Stimulated activated CD8-positive, alpha-beta memory T cell treated with anti-CD3 and anti-CD28 coated beads, Interleukin-4, amount 100 ng/mL, for 24 hours (primary cell): Measurements from ENCODE around the gene TCEA2.

Source experiments
- DNase-seq: peaks from one replicate; pipeline ENCODE4 v3.0.0-alpha.2; 2020; ENCODE audit warnings: low read depth

Gene TCEA2

DNA sequence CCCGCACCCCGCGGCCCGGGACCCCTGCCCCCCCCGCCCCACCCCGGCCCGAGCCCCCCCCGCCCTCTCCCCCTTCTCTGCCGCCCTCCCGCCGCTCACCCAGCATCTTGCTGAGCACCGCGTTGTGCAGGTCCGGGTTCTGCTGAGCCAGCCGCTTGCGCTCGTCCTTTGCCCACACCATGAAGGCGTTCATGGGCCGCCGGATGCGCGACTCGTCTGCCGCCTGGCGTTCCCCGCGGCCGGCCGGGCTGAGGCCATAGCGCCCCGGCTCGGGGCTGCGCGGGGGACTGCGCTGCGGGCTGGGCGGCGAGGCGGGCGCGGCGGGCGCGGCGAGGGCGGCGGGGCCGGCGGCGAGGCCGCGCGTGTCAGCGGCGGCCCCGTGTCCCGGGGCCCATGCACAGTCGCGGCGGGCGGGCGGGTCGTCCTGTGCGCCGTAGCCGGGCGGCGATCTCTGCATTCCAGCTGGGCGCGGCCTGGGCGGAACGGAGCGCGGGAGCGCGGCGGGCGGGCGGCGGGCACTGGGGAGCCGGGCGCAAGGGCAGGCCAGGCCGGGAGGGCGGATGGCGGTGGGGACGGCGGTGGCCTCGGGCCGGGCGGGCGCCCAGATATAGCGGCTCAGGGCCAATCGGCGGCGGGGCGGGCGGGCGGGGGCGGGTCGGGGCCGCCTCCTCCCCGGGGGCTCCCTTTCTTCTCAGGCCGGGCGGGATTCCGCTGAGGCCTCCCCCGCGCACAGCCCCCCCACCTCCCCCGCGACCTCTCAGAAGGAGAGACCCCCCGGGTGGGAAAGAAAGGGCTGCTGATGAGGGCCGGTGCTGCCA is 13.7 kb upstream of the TCEA2 start, which contains the start of gene SOX18:
SOX18 (minus strand) TSS at position 580 of the 818 bp plus-strand sequence; CDS start at position 457, 123 bp downstream.
- no peak for DNase-seq

DNA sequence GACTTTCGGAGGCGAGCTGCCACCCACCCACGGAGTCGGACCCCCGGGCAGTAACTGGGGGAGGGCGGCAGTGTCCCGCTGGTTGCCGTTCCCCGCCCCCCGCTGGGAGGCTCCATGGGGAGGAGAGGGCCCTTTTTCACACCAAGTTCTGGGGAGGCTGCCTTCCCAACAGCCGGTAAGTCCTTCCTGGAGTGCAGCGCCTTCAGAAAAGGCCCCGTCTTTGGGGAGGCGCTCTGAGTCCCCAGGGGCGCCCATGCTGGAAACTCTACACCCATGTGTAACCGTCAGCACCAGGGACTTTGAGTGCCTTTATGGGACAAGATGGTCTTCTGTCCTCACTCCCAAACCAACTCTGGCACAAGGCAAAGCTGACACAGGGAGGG is 13.1 kb upstream of the TCEA2 start:
- no peak for DNase-seq

DNA sequence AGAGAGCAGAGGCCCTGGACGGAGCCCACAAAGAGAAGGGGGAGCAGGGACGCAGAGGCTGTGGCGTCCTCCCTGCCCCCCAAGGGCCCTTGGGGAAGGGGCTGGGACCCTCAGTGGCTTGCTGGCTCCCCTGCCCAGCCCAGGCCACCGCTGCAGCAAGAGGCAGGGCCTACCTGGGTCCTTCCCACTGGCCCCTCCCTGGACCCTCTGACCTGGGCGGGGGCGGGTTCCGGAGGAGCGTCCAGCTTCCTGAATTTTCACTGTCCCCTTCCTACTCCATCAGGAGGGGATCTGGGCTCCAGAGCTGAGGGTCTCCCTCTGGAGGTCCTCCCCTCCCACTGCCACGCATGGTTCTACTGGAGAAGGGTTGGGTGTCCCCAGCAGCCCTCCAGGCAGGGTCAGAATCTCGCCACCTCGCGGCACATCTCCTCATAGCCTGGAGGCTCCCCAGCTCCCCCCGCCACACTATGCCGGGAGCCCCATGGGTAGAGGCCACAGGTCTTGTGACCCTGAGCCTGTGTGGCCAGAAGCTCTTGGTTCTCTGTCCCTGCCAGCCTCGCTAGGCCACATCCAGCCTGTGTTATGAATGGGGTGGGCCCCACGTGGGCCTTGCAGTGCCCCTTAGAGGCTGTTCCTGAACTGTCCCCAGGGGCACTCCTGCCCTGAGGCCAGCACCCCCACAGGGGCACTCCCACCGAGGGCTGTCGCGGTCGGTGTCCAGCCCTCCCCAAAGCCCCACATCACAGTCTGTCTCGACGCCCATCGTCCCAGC is 12.6 kb upstream of the TCEA2 start:
- DNase-seq = no peak

DNA sequence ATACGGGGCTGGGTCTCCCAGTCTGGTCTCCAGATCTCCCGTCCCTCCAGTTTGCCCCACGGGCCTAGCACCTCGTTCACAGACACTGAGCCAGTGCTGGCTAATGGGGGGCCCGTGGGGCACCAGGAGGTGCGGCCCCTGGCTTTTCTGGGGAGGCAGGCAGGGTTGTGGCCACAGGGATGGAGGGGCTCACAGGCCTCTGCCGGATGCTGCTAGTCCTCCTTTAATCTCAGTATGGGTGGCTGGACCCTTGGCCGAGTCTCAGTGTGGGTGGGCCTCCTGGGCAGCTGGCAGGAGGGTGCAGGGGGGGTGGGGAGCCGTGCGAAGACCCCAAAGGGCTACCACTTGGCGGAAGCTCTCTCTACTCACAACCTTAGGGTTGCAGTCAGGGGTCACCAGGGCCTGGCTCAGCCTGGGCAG is 12.0 kb upstream of the TCEA2 start:
- DNase-seq = no peak

DNA sequence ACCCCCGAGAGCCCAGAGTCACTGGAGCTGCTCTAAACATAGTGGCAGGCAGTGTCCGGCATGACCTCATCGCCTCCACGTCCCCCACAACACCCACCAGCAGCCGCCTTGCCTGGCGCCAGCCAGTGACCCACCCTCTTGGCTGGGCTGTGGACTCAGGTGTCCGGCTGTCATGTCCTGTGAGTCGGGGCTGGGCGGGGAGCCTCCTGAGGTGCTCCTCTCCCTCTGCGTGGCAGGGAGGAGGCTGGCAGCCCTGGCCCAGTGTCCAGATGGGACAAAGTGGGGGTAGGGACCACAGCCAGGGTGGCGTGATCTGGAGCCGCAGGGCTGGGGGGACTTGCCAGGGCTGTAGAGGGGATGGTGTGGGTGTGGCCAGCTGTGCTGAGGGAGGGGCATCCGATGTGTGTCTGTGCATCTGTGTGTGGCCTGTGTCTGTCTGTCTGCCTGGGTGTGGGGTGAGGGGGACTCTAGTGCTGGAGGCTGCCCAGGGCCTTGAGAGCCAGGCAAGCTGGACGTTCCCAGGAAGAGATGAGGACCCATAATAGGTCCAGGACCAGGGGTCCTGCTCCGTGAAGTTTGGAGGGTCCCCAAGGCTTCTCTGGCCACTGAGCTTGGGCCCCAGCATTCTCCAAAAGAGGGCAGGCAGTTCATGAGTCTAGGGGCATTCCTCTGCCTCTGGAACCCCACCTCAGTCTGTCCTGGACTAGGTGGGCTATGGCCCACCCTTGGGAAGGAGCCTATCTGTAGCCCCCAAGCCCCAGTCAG is 11.3 kb upstream of the TCEA2 start:
- DNase-seq = no peak

DNA sequence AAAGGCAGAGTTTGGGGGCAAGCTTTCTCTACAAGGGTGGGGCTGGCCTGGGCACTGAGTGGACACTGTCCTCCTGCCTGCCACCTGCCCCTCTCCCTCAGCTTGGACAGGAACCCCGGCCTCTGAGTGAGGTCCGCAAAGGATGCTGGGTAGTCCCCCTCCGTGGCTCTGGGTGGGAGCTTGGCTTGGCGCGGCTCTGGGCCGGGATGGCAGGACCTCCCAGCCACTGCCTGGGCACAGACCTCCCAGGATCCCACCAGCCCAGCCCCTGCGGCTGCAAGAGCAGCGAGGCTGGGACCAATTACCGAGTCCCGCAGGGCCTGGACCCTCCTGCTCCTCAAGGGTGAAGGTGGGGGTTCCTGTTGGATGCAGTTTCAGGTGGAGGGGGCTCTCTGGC is 10.7 kb upstream of the TCEA2 start:
- no peak for DNase-seq

DNA sequence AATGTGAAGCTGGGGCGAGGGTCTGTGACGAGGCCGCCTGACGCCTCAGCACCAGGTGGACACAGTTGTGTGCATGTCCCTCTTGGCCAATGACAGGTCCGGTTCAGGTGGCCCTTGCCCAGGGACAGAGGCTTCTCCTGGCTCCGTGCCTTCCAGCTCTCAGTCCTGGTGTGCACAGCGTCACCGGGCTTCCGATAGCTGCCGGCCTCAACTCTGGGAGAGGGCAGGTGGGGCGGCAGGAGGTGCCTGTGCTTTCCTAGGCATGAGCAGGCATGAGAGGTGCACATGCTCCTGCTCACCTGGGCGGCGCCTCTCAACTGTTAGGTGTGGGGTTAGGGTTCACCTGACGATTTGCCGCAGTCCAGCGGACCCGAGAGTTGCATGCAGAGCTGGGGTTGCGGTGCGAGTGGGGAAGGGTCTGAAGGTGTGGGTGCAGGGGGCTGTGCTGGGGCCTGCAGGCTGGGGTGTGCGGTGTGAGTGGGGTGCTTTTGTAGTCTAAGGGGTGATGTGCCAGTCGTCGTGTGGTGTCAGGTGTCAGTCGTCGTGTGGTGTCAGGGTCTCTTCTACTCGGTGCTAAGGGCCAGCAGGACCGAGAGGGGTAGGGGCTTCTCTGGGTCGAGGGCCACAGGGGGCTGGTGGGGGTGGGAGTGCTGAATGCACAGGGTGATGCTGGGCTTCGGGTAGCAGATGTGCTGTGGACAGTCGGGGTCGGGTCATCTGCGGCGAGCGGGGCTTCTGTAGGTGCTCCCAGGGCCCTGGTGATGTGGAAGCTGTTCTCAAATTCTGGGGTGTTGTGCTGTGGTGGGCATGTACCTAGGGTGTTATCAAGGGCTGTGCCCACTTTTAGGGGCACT is 9.8 kb upstream of the TCEA2 start:
- DNase-seq = no peak

DNA sequence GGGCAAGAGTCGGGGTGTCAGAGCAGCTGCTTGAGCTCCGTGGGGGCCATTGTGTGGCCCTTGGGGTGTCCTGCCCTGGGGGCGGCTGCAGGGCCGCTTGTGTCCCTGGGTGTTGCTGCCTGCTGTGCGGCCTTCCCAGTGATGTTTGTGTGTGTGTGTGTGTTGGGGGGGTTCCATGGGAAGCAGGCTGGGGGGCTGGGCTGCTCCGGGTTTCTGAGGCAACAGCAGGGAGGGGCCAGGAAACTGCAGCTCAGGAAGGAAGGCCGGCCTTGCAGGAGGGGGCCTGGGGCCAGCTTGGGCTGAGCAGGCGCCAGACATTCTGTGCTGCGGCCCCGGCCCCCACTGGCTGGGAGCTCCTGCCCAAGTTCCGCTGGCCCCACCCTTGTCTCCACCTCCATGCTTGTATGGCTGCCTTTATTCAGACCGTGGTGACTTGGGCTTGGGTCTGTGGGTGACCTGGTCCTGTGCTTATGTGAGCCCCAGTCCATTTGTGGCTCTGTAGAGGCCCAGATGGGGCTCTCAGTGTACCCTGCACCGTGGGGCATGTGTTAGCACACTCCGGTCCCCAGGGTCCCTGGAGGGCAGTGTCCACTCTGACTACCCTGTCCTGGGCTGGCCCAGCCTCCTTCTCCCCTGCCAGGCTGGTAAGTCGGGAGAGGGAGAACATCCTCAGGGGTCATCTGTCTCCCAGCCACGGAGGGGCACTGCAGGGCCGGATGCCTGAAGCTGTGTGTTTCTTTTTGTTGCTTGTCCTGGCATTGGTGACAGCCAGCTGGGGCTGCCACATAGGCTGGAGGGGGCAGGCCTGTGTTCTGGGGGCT is 8.9 kb upstream of the TCEA2 start:
- no peak for DNase-seq

DNA sequence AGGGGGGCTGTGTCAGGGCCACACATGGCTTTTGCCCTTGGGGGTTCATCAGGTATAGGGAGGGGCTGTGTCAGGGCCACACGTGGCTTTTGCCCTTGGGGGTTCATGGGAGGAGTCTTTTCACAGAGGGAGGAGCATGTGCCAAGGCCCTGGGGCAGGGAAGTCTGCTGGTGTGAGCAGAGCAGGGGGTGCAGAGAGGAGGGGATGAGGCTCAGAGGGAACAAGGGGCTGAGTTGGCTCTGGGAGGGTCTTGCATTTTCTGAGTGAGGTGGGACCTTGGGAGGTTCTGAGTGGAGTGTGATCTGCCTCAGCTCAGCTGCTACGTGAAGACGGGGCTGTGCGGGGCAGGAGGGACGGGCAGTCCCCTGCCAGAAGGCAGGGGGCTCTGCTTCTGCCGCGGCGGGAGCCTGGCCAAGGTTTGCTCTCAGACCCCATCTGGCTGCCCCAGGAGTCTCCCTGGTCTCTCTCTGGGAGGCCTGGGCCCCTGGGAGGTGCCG is 7.6 kb upstream of the TCEA2 start:
- DNase-seq = no peak

DNA sequence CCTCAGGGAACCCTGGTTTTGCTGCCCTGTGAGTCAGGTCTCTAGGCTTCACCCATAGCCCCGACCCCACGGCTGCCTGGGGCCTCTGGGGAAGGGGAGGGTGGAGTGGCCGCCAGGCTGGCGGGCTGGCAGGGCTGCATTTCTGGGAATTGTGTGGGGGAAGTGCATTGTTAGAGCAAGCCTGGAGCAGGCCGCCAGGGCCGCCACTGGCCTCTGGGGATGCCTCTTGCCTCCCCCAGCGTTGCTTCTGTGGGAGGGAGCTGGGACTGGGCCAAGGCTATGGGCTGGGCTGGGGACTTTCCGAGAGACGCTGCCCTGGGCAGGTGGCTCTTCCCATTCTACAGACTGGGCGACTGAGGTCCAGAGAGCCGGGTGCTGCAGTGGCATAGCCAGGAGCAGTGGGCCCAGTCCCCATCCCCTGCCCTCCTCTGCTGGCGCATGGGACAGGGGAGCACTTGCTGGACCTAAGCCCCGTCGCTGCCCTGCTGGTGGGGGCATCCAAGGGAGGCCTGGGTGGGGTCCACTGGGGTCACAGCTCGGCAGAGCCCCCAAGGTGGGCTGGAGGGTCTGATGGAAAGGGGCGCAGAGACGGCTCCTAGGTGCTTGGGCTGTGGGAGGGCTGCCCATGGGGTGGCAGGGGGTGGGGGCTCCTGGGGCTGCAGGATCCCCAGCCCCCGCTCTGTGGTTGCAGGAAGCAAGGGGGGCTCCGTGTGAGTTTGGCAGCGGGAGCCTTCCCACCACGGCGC is 6.9 kb upstream of the TCEA2 start:
- no peak for DNase-seq

DNA sequence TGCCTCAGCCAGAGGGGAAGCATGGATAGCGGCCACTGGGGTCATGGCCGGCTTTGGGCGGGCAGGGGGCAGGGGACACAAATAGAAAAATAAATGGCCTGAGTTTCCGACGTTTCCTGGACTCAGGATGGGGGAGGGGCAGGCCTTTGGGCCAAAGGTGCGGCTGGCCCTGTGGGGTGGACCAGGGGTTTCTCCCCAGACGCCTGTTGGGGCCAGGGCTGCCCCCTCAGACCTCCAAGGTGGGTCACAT is 6.4 kb upstream of the TCEA2 start:
- no peak for DNase-seq

DNA sequence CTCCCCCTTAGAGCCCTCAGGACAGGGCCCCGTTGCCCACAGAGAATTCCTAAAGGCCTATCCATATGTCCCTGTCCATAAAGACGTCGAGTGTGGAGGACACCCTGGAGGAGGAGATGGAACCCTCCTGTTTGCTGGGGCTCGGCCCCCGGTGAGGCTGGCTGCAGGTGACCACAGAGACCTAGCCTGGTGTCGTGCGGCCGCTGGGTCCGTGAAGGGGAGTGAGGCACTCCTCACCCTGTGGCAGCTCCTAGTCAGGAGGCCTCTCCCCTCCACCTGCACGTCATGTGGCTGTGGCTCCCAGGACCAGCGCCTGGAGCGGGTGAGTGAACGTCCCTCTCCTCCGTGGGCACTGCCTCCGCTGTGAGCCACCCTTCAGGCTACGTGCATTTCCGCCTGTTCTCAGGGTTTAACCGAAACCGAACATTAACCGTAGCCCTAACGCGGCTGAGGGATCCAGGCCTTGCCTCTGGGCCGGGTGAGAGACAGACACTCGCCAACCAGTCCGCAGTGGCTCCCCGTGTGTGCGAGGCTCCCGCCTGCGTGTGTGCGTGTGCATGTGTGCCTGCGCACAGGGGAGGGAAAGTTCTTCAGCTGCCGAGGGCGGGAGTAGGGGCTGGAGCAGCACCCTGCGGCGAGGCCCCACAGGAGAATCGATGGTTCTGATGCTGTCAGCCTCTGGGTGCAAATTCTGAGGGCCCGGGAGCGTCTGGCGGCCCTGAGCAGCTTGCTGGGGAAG is 5.9 kb upstream of the TCEA2 start:
- DNase-seq = no peak

DNA sequence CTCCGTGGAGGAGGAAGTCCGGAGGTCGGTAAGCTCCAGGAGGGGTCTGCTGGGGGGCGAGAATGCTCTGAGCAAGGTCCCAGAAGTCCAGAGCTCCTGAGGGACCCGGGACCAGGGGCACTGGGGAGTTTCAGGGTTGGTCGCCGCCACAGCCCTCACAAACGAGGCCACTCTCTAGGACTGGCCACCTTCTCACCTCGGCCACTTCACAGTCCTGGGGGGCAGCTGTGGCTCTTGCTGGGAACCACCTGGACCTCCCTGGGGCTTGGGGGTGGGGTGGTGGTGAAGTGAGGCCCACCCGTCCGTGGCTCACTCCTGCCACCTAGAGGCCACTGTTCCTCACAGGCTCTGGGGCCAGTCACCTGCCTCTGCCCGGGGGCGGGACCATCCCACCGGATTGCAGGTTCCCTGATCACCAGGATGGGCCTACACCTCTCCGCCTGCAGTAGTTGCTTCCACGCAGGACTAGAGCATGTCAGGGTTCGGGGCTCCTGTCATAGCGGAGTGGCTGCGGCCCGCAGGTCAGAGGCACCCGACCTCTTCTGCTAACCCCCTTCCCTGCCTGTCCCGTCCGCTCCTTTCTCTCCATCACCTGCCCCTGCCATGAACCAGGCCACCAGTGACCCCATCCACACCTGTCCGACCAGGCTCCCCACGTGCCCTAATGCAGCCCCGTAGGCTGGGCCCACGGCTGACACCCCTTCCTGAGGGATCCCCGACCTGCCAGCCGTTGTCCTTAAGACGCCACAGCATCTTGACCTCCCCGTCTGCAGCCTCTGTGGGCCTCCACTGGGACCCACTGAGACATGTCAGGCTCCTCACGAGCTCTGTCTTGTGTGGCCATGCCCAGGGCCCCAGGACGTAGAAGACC is 5.1 kb upstream of the TCEA2 start:
- peak; percentile 78 for DNase-seq

DNA sequence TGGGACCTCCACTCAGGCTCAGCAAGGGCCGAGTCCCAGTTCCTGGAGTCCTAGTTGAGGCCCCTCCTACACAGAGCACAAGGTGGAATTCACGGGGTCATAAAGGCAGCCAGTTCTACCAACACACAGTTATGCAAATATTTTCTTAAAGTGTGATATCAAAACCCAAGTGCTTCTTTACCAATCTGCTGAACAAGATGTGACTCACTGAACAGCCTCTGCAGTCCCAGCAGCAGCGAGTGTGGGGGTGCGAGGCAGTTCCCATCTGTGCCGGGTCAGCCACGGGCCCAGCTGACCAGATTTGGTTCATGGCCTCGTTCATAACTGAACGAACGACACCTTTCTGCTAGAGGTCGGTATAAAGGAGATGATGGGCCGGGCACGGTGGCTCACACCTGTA is 4.5 kb upstream of the TCEA2 start:
- no peak for DNase-seq

DNA sequence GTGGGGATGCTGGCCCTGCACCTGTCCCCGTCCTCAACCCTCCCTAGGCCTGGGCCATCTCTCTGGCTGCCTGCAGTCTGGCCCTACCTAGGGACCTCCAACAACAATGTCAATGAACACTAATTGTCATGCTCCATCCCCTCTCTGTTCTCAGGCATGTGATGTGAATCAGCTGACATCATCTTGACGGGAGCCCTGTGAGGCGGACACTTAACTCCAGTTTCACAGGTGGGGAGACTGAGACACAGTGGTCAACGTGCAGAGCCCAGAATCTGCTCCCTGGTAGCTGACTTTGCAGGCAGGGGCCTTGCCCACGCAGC is 762 bp upstream of the TCEA2 start:
- DNase-seq = no peak

DNA sequence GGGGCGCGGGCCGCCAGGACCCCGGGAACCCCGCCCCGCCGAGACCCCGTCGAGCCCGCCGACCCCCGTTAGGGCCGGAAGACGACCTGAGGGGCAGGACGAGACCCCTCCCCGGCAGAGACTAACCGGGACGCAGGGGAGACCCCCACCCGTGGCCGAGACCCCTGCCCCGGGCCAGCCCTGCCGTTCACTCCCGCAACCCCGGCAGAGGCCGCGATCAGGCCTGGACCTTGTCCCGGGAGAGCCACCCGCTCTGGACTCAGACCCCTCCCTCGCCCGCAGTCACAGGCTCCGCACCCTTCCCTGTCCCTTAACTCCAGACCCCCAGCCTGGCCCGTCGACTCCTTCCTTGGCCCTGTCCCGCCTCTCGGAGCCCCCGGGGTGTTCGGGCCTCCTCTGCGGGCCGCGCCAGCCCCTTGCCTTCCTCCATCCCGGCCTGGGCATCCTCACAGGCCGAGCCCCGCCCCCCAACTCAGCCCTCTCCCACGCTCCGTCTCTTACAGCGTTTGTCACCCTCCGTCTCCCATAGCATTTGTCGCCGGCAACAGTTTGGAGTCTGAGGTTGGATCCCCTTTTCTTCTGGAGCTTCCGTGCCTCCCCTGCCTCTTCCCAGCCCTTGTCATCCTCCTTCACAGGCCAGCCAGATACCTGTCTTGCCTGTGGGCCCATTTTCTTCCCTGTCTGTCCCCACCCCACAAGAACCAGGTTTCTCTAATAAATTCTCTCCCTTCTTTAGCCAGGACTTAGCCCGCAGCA is 569 bp downstream of the TCEA2 start:
- no peak for DNase-seq

DNA sequence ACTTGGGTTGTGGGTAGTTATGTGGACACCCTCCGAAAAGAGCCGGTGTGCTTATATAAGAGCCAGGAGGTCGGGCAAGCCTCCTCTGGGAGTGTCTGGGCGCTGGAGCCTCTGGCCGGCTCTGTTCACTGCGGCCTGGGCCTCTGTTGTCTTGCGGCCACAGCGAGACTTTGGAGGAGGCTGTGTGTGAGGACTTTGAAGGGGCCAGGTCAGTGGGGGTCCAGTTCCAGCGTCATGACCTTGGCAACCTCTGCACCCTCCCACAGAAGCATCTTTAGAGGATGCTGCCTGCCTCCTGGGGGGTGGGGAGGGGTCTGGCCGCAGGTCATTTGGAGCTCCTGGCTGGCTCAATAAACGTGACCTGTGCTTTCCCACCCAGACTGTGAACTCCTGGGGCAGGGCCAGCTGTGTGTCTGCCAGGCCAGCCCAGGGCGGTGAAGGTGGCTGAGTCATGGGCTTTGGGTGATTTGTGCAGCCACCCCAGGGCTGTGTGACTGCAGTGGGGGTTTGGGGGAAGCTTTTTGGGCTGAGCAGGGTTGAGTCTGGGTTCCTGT is 1.2 kb downstream of the TCEA2 start:
- no peak for DNase-seq
